HG03097 (cell line): ENCODE results near the gene NUCB2.
"Not testable (repeated sequence)": the region's sequence is repeated elsewhere in the genome, so short reads cannot be mapped to it uniquely, and the experiment has no call there.

ENCODE experiments used
- ATAC-seq: cut with Tn5 transposase; IDR thresholded peaks from one replicate; pipeline ENCODE4 v1.9.1; 2021; ENCODE audit not compliant: unreplicated experiment, low FRiP score

The NUCB2 gene

DNA sequence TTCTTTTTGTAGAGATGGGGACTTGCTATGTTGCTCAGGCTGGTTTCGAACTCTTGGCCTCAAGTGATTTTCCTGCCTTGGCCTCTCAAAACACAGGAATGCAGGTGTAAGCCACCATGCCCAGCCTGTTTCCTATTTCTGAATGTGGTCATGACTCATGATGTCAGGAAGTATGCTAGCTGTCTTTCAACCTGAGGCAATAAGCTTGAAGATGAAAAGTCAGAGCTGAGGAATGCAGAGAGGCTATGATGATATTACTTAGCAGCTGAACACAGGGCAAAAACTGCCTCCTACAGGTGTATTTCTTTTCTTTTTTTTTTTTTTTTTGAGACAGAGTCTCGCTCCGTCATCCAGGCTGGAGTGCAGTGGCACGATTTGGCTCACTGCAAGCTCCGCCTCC is 9.0 kb upstream of the NUCB2 start:
- ATAC-seq, result no peak

DNA sequence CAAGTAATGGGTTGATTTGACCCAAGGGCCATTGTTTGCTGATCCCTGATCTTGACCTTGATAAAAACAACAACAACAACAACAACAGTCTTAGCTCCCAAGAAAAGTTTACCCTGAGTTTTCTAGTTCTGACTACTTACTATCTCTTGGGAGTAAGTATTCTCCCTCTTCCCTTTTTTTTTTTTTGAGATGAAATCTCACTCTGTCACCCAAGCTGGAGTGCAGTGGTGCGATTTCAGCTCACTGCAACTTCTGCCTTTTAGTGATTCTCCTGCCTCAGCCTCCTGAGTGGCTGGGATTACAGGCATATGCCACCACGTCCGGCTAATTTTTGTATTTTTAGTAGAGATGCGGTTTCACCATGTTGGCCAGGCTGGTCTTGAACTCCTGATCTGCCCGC is 8.0 kb upstream of the NUCB2 start:
- not testable (repeated sequence) for ATAC-seq

DNA sequence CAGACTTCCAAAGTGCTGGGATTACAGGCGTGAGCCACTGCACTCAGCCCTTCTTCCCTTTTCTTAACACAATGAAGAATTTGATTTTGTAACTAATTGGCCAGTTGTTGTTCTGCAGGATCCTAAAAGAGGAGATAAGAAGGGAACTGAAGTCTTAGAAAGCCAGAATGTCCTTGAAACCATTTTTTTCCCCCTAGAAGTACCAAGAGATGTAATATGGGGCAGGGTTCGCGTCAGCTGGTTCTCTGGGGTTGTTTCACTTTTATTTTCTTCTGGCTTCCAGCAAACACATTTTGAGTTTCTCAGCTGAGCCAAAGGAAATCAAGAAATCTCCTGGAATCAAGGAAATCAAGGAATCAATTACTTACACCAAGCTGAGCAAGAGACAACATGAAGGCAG is 7.6 kb upstream of the NUCB2 start:
- no peak for ATAC-seq

GRCh38 chr11:17272801-17273200 is 3.7 kb upstream of the NUCB2 start:
- ATAC-seq, result no peak

GRCh38 chr11:17273211-17273610 is 3.3 kb upstream of the NUCB2 start:
- no peak for ATAC-seq

- ATAC-seq, result no peak
Observed at GRCh38 chr11:17273668-17274282, 2.8 kb upstream of the NUCB2 start.

DNA sequence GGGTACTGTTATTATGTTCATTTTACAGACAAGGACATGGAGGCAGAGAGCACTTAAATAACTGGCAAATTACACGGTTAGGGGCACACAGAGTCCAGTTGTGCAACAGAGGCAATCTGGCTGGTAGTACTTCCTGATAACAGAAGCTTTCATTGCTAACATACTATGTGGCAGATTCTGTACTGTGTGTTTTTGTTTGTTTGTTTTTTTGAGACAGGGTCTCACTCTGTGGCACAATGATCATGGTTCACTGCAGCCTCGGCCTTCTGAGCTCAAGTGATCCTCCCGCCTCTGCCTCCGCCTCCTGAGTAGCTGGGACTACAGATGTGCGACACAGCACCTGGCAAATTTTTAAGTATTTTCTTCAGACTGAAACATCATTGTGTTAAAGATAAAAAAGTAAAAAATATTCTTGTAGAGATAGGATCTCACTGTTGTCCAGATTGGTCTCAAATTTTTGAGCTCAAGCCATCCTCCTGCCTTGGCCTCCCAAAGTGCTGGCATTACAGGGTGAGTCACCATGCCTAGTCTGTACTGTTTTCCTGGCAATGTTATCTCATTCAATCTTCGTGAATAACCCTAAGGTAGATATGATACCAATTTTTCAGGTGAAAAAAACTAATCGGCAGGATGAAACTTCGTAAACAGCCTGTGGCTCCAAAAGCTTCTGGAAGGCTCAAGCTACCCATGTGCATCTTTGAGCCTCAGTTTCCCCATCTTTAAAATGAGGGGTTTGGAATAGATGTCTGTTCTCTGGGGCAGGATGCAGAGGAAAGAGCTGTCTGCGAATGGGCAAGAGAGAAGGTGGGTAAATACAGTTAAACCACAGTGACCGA is 921 bp upstream of the NUCB2 start:
- no peak for ATAC-seq

- peak; percentile 20 for ATAC-seq
Observed at GRCh38 chr11:17277024-17277584, 565 bp downstream of the NUCB2 start.

GRCh38 chr11:17280494-17281127 is 4.1 kb downstream of the NUCB2 start:
- ATAC-seq, result no peak

DNA sequence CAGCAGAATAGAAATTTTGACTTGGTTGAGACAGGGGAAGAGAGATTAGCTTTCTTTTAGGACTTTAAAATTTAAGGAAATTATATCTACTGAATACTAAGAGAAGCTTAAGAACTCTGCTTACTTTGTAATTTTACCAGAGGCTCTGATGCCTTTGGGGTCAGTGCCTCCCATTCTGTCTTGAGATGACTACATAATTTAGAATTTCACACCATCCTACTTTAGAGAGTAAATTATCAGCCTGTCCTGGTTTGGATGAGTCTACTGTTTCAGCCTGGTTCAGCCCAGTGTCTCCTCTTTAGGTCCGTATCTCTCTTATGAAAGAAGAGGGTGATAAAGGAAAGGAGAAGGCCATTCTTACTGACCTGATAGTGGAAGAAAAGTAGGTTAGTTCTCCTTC is 9.8 kb downstream of the NUCB2 start:
- no peak for ATAC-seq

GRCh38 chr11:17287058-17287457 is 10.5 kb downstream of the NUCB2 start:
- no peak for ATAC-seq

GRCh38 chr11:17291710-17292109 is 15.2 kb downstream of the NUCB2 start:
- no peak for ATAC-seq

DNA sequence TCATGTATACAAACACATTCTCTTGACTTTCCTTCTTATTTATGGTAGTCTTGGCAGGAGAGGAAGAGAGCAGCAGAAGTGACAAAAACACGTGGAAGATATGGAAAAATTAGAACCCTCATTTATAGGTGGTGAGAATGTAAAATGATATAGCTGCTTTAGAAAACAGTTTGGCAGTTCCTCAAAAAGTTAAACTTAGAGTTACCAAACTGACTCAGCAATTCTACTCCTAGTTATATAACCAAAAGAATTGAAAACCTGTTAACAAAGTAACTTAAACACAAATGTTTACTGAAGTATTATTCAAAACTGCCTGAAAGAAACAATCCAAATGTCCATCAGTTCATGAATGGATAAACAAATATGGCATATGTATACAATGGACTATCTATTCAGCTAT is 16.8 kb downstream of the NUCB2 start:
- ATAC-seq, result no peak

DNA sequence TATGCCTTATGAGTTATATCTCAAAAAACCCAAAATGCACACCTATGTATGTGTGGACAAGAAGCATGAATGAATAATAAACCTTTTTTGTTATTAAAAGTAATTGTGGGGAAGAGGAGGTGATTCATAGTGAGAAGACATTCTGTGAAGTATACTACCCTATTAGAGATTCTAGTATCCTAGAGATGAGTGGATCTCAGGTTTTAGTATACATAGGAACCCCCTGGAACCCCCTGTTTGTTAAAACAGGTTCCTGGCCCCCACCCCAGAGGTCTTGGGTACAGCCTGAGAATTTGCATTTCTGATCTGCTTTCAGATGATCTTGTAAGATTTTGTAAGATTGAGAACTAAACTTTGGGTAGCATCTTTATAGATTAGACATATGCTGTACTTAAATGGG is 17.5 kb downstream of the NUCB2 start:
- ATAC-seq, result no peak

- no peak for ATAC-seq
Observed at GRCh38 chr11:17296852-17297559, 20.5 kb downstream of the NUCB2 start.

GRCh38 chr11:17298302-17298701 is 21.8 kb downstream of the NUCB2 start:
- ATAC-seq, result no peak

DNA sequence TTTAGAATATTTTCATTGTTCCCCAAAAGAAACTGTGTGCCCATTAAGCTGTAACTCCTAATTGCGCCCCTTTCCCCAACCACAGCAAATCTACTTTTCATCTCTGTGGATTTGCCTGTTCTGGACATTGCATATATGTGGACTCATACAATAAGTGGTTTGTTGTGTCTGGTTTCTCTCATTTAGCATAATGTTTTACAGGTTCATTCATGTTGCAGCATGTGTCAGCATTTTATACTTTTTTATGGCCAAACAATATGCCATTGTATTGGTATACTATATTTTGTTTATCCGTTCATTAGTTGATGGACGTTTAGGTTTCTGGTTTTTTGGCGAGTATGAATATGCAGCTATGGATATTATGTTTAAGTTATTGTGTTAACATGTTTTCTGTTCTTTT is 23.8 kb downstream of the NUCB2 start:
- ATAC-seq, result no peak

GRCh38 chr11:17313349-17314231 is 37.1 kb downstream of the NUCB2 start:
- no peak for ATAC-seq

- ATAC-seq, result no peak
Observed at GRCh38 chr11:17314232-17314547, 37.7 kb downstream of the NUCB2 start.

DNA sequence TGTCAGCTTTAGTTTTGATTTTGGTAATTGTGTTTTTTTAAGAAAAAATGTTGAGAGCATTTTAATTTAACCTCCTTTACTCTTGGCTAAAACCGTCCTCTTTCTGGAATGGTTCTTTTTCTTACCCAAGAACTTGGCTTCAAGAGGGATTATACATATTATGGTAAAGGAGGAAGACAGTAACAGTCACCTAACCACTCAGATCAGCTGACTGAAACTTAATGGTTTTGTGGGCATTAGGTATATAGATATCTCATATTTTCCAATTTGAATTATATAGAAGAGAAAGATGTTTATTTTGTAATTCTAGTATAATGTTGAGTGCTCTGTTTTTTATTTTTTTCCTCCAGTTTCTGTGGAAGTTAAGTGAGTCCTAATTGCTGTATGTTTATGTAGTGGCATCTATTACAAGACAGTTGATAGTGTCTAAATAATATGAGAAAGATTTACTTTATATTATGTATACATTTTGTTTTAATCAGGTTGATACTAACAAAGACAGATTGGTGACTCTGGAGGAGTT is 38.4 kb downstream of the NUCB2 start:
- ATAC-seq, result no peak
